GM12875 (cell line): ENCODE measurements around the gene GPR42.

ENCODE experiments used
- H3K4me3 ChIP-seq: one replicate; pipeline ENCODE4 v1.5.1; 2011; ENCODE audit warnings: low read depth, low read length, control low read depth
- TF ChIP-seq, protein P1 (sequence below): IDR thresholded peaks from 2 replicates; pipeline ENCODE4 v1.5.1; 2011; ENCODE audit warnings: low read depth, mild to moderate bottlenecking, control low read depth, inconsistent platforms, low read length, moderate library complexity, borderline replicate concordance; ENCODE audit not compliant: insufficient read depth

The GPR42 gene

GRCh38 chr19:35383536-35383935 is 12.7 kb downstream of the GPR42 start:
- no peak overlapping the region for H3K4me3 ChIP-seq
- TF ChIP-seq, protein P1, sequence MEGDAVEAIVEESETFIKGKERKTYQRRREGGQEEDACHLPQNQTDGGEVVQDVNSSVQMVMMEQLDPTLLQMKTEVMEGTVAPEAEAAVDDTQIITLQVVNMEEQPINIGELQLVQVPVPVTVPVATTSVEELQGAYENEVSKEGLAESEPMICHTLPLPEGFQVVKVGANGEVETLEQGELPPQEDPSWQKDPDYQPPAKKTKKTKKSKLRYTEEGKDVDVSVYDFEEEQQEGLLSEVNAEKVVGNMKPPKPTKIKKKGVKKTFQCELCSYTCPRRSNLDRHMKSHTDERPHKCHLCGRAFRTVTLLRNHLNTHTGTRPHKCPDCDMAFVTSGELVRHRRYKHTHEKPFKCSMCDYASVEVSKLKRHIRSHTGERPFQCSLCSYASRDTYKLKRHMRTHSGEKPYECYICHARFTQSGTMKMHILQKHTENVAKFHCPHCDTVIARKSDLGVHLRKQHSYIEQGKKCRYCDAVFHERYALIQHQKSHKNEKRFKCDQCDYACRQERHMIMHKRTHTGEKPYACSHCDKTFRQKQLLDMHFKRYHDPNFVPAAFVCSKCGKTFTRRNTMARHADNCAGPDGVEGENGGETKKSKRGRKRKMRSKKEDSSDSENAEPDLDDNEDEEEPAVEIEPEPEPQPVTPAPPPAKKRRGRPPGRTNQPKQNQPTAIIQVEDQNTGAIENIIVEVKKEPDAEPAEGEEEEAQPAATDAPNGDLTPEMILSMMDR: no peak

- H3K4me3 ChIP-seq: no peak overlapping the region
- TF ChIP-seq, protein P1: no peak
Observed at GRCh38 chr19:35388277-35389054, 17.6 kb downstream of the GPR42 start.

DNA sequence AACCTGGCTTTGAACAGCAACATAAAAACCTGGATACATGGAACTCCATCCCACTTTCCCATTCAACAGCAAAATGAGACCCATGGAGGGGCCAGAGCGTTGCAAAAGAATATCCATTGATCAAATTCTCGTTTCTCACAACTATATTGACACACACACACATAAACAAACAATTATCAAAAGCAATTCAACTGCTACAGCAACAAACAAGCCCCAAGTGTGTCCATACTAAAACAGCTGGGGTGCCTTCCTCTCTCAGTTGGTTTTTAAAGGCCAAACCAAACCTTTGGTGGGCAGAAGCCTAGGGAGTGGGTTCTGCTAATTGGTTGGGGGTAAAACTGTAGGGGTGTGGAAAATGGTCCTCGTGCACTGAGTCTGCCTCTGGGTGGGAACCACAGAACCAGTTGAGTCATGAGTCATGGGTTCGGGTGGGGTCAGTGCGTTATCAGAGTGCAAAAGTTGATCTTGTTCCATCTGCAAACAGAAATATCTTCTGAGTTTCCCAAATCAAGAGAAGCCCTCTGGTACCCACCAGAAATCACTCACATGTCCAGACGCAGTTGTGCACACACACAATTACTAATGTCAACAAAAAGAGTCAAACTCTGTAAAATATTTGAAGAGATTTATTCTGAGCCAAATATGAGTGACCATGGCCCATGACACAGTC is 18.5 kb downstream of the GPR42 start:
- TF ChIP-seq, protein P1: no peak
- no peak overlapping the region for H3K4me3 ChIP-seq

DNA sequence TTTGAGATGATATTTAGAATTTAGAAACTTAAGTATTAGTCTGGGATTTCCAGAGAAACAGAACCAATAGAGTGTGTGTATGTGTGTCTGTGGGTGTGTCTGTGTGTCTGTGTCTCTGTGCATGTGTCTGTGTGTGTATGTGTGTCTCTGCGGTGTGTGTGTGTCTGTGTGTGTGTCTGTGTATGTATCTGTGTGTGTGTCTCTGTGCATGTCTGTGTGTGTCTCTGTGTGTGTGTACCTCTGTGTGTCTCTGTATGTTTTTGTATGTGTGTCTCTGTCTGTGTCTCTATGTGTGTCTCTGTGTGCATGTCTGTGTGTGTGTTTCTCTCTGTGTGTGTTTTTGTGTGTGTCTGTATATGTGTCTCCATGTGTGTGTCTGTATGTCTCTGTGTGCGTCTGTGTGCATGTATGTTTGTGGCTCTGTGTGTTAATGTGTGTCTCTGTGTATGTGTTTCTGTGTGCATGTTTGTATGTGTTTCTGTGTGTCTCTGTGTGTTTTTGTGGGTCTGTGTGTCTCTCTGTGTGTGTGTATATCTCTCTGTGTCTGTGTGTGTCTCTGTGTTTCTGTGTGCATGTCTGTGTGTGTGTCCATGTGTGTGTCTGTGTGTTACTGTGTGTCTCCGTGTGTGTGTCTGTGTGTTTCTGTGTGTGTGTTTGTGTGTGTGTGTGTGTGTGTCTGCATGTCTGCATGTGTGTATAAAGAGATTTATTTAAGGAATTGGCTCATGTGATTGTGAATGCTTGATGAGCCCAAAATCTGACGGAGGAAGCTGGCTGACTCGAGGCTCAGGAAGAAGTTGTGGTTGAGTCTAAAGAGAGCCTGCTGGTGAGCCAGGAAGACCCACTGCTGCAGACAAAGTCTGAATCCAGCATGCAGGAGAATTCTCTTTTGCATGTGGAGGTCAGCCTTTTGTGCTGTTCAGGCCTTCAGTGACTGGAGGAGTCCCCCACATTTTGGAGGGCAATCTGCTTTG is 22.2 kb downstream of the GPR42 start:
- no peak overlapping the region for H3K4me3 ChIP-seq
- TF ChIP-seq, protein P1: no peak

- TF ChIP-seq, protein P1: no peak
- H3K4me3 ChIP-seq: no peak overlapping the region
Observed at GRCh38 chr19:35395382-35396199, 24.7 kb downstream of the GPR42 start.

DNA sequence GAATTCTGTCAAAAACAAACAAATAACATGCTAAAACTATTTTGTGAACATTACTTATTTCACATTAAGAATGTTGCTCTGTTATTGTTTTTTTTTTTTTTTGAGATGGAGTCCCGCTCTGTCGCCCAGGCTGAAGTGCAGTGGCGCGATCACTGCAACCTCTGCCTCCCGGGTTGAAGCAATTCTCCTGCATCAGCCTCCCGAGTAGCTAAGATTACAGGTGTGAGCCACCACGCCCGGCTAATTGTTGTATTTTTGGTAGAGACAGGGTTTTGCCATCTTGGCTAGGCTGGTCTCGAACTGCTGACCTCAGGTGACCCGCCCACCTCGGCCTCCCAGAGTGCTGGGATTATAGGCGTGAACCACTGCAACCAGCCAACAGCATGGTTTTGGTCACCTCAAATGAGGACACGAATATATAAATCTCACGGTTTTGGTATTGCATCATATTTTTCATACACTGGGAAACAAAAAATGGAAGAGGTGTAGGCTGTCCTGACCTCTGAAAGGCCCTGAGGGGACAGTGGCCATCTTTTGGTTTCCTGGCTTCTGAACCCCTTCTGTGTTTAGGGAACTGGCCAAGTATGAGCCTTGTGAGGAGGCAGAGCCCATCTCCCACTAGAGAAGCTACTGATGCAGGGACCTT is 25.5 kb downstream of the GPR42 start:
- H3K4me3 ChIP-seq: no peak overlapping the region
- TF ChIP-seq, protein P1: no peak
